Mucosa of stomach (tissue), 1 donor: Measurements from ENCODE around the gene SERPINB6.
"Not testable (repeated sequence)": the region's sequence is repeated elsewhere in the genome, so short reads cannot be mapped to it uniquely, and the experiment has no call there.

ENCODE experiments used
- H3K27me3 ChIP-seq: one replicate; pipeline ENCODE4 v1.7.0; 2013; ENCODE audit warnings: mild to moderate bottlenecking, low read length; ENCODE audit not compliant: control insufficient read depth, insufficient read depth
- H3K36me3 ChIP-seq: one replicate; pipeline ENCODE4 v1.7.0; 2013; ENCODE audit warnings: low read length; ENCODE audit not compliant: control insufficient read depth, insufficient read depth
- H3K4me1 ChIP-seq: one replicate; pipeline ENCODE4 v1.7.0; 2013; ENCODE audit warnings: mild to moderate bottlenecking, low read length; ENCODE audit not compliant: control insufficient read depth, insufficient read depth
- H3K4me3 ChIP-seq: one replicate; pipeline ENCODE4 v1.7.0; 2013; ENCODE audit warnings: low read length
- H3K9ac ChIP-seq: one replicate; pipeline ENCODE4 v1.7.0; 2013; ENCODE audit warnings: mild to moderate bottlenecking, low read length, moderate library complexity
- H3K9me3 ChIP-seq: one replicate; pipeline ENCODE4 v1.7.0; 2013; ENCODE audit warnings: mild to moderate bottlenecking, low read length, moderate library complexity; ENCODE audit not compliant: control insufficient read depth
- donor health status: Pancreatic carcinoma.

SERPINB6 gene

GRCh38 chr6:2938004-2938631 is 33.2 kb downstream of the SERPINB6 start:
- H3K36me3 ChIP-seq = no peaks in the 10 kb centered on the region

GRCh38 chr6:2937627-2938003 is 33.8 kb downstream of the SERPINB6 start:
- H3K4me1 ChIP-seq = peaks cover 1% of the 10 kb centered on the region
- no peaks in the 10 kb centered on the region for H3K9me3 ChIP-seq
- H3K4me3 ChIP-seq = no peak overlapping the region
- H3K36me3 ChIP-seq = no peaks in the 10 kb centered on the region
- H3K9ac ChIP-seq = no peak overlapping the region
- H3K27me3 ChIP-seq = no peaks in the 10 kb centered on the region

More at GRCh38 chr6:2938004-2938631, 33.2 kb downstream of the SERPINB6 start:
- Histone ChIP-seq H3K27me3 (no peaks in the 10 kb centered on the region), H3K4me3 (no peak overlapping the region), H3K9ac (no peak overlapping the region), H3K9me3 (no peaks in the 10 kb centered on the region), H3K4me1 (peaks cover 6% of the 10 kb centered on the region)

- Histone ChIP-seq H3K4me1 (peaks cover 6% of the 10 kb centered on the region), H3K9ac (no peak overlapping the region), H3K4me3 (no peak overlapping the region), H3K9me3 (no peaks in the 10 kb centered on the region), H3K27me3 (no peaks in the 10 kb centered on the region), H3K36me3 (no peaks in the 10 kb centered on the region)
These were observed 35.6 kb downstream of the SERPINB6 start for GRCh38 chr6:2935566-2936291.

DNA sequence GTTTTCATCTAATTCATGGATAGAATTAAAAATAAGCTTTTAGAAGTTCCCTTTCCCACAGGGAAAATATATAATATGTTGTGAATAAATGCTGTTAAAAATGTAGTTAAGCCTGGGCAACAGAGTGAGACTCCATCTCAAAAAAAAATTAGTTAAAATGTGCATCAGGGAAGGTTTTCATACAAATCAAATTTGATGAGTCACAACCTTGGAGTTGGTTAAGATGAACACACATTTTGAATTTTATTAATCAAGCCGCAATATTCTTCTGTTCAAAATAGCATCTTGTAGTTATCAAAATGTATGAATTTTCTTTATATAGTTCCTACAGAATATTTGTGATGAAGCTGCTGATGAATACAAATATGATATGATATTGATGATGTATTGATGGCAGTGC is 37.3 kb downstream of the SERPINB6 start:
- H3K9ac ChIP-seq = no peak overlapping the region
- peaks cover 6% of the 10 kb centered on the region for H3K4me1 ChIP-seq
- H3K27me3 ChIP-seq = no peaks in the 10 kb centered on the region
- no peaks in the 10 kb centered on the region for H3K36me3 ChIP-seq
- H3K9me3 ChIP-seq = no peaks in the 10 kb centered on the region
- H3K4me3 ChIP-seq = no peak overlapping the region

- H3K27me3 ChIP-seq, H3K4me3 ChIP-seq, H3K9ac ChIP-seq, H3K9me3 ChIP-seq, H3K36me3 ChIP-seq, H3K4me1 ChIP-seq: not testable (repeated sequence)
These were observed 38.5 kb downstream of the SERPINB6 start for GRCh38 chr6:2932911-2933310.

DNA sequence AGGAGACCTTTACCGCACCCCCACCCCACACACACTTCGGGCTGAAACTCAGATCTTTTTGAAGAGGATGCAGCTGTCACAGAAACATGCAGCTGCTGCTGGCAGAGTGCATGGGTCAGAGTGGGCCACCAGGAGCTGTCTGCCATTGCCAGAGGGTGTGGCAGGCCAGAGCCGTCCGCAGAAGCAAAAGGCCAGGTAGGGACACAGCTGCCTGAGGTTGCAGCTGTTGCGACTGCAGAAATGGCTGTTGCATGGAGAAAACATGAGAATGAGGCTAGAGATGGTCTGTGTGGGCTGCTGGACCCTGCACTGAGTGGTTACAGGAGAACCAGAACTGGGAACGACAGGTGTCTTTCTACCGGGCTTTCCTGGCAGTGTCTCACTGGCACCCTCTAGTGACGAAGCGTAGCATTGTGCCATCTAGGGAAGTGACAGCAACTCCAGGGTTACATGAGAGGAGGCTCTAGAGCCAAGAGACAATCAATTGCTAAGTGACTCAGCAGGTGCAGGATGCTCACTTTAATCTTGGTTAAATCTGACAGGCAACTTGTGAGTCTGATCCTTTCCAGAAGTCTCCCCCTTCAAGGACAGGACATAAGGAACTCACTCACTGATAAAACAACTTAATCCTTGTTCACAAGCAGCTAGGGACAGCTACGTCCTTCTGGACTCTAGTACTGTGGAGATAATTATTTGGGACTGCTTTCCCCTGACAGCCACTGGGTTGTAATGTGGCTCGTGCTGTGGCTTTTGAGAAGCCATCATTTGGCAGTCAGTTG is 39.2 kb downstream of the SERPINB6 start:
- Histone ChIP-seq H3K9me3 (no peaks in the 10 kb centered on the region), H3K27me3 (no peaks in the 10 kb centered on the region), H3K9ac (peak overlapping the region; percentile 24), H3K4me1 (peaks cover 6% of the 10 kb centered on the region), H3K4me3 (no peak overlapping the region), H3K36me3 (no peaks in the 10 kb centered on the region)

DNA sequence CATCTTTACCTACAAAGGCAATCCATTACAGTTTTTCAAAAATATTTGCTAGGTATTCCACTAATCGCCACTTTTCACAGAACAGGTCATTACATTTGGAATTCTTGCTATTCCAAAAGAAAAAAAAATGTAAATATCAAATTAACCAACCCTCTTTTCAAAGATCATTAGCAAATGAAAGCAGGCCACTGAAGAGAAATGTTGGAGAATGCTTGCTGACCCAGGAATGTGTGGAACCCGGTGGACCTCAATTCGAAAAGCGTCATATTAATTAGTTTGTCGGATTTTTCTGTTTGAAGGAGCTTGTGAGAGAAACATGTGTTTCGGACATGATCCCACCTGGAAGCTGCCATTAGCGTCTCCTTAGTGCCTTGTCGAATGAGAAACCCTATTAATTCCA is 40.3 kb downstream of the SERPINB6 start:
- no peaks in the 10 kb centered on the region for H3K27me3 ChIP-seq
- no peaks in the 10 kb centered on the region for H3K9me3 ChIP-seq
- peaks cover 6% of the 10 kb centered on the region for H3K4me1 ChIP-seq
- H3K4me3 ChIP-seq = no peak overlapping the region
- no peak overlapping the region for H3K9ac ChIP-seq
- H3K36me3 ChIP-seq = no peaks in the 10 kb centered on the region

- H3K36me3 ChIP-seq, H3K4me3 ChIP-seq, H3K4me1 ChIP-seq: not testable (repeated sequence)
These were observed 43.4 kb downstream of the SERPINB6 start for GRCh38 chr6:2927931-2928330.

DNA sequence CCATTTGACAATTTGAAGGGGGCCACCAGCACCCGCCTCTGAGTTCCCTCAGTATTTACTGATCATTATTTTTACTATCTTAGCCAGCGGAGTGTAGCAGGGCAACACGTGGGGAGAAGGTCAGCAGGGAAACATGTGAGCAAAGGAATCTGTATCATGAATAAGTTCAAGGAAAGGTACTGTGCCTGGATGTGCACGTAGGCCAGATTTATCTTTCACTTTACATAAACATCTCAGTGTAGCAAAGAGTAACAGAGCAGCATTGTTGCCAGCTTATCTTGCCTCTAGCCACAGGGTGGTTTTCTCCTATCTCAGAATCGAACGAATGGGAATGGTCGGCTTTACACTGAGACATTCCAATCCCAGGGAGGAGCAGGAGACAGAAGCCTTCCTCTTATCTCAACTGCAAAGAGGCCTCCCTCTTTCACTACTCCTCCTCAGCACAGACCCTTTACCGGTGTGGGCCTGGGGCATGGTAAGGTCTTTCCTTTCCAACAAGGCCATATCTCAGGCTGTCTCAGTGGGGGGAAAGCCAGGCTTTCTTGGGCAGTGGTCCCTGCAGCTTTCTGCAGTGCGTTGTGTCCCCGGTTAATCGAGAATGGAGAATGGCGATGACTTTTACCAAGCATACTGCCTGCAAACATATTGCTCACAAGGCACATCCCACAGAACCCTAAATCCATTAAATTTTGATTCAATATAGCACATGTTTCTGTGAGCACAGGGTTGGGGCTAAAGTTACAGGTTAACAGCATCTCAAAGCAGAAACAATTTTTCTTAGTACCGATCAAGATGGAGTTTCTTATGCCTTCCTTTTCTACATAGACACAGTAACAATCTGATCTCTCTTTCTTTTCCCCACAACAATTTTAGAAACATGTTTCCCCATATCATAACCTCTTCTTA is 45.3 kb downstream of the SERPINB6 start:
- not testable (repeated sequence) for H3K9ac ChIP-seq, H3K27me3 ChIP-seq, H3K4me1 ChIP-seq, H3K9me3 ChIP-seq, H3K4me3 ChIP-seq, H3K36me3 ChIP-seq

More at GRCh38 chr6:2927931-2928330, 43.4 kb downstream of the SERPINB6 start:
- not testable (repeated sequence) for H3K9ac ChIP-seq, H3K27me3 ChIP-seq, H3K9me3 ChIP-seq

DNA sequence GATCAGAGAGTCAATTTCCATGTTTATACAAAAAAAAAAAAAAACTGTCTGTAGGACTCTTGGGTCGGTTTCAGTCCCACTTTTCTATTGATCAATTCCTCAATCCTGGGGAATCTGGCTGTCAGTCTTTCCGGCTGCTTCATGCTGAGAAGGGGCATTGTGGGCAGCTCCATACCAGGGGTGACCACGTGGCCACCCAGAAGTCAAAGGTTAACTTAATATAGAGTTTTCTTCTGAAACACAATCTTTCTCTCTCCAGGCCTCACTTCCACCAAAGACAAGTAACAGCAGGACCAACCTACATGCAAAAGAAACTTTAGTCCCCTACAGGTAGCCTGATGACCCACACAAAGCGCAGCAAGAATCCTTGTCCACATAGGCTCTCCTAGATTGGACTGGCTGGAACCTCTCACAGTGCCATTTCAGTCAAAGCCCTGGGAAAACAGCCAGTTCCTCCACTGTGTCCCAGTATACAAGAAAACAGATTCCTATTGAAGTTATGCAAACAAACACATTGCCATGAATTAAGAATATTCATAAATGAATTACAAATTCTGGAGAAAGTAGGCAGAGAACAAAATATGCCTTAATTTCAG is 49.7 kb downstream of the SERPINB6 start:
- Histone ChIP-seq H3K27me3 (no peaks in the 10 kb centered on the region), H3K9ac (no peak overlapping the region), H3K4me3 (no peak overlapping the region), H3K9me3 (no peaks in the 10 kb centered on the region), H3K4me1 (no peaks in the 10 kb centered on the region), H3K36me3 (no peaks in the 10 kb centered on the region)

GRCh38 chr6:2920671-2921112 is 50.7 kb downstream of the SERPINB6 start:
- Histone ChIP-seq H3K4me3 (no peak overlapping the region), H3K36me3 (no peaks in the 10 kb centered on the region), H3K9me3 (no peaks in the 10 kb centered on the region), H3K4me1 (no peaks in the 10 kb centered on the region), H3K9ac (no peak overlapping the region), H3K27me3 (no peaks in the 10 kb centered on the region)
